ENCODE data around the gene SIAH1. TPM values are rescaled to one million over a fixed set of nuclear protein-coding genes. Genes with fewer than 3 reads are reported as not detected.

The SIAH1 gene
- polyA plus RNA-seq, 2 of the 4 experiments (the other 2 are of a cell fraction), result 13.3 to 28.5 TPM

- TF ChIP-seq NPAS2 (CRISPR knock-in tag; IDR thresholded peaks at IDR 0.05; ENCODE audit: borderline replicate concordance) (no peak), REST (IDR thresholded peaks at IDR 0.05) (no peak), MAZ (IDR thresholded peaks at IDR 0.05; ENCODE audit: borderline replicate concordance, low read depth, low read length) (no peak), PHF8 (IDR thresholded peaks at IDR 0.05; ENCODE audit: borderline replicate concordance, low read depth) (no peak), TP53 (CRISPR knock-in tag; IDR thresholded peaks at IDR 0.05) (no peak), RFX5 (IDR thresholded peaks at IDR 0.05) (no peak), JUN (IDR thresholded peaks at IDR 0.05) (no peak), EHMT2 (IDR thresholded peaks at IDR 0.05; ENCODE audit: low read depth) (no peak), POLR2AphosphoS2 (conservative IDR thresholded peaks at IDR 0.05; ENCODE audit: low read length) (no peak)
- TF ChIP-seq, protein P1, sequence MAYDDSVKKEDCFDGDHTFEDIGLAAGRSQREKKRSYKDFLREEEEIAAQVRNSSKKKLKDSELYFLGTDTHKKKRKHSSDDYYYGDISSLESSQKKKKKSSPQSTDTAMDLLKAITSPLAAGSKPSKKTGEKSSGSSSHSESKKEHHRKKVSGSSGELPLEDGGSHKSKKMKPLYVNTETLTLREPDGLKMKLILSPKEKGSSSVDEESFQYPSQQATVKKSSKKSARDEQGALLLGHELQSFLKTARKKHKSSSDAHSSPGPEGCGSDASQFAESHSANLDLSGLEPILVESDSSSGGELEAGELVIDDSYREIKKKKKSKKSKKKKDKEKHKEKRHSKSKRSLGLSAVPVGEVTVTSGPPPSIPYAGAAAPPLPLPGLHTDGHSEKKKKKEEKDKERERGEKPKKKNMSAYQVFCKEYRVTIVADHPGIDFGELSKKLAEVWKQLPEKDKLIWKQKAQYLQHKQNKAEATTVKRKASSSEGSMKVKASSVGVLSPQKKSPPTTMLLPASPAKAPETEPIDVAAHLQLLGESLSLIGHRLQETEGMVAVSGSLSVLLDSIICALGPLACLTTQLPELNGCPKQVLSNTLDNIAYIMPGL (CRISPR knock-in tag; IDR thresholded peaks at IDR 0.05; ENCODE audit: borderline replicate concordance), result no peak
Measured at GRCh38 chr16:48326915-48327314, 58.3 kb downstream of the SIAH1 start (continued).

DNA sequence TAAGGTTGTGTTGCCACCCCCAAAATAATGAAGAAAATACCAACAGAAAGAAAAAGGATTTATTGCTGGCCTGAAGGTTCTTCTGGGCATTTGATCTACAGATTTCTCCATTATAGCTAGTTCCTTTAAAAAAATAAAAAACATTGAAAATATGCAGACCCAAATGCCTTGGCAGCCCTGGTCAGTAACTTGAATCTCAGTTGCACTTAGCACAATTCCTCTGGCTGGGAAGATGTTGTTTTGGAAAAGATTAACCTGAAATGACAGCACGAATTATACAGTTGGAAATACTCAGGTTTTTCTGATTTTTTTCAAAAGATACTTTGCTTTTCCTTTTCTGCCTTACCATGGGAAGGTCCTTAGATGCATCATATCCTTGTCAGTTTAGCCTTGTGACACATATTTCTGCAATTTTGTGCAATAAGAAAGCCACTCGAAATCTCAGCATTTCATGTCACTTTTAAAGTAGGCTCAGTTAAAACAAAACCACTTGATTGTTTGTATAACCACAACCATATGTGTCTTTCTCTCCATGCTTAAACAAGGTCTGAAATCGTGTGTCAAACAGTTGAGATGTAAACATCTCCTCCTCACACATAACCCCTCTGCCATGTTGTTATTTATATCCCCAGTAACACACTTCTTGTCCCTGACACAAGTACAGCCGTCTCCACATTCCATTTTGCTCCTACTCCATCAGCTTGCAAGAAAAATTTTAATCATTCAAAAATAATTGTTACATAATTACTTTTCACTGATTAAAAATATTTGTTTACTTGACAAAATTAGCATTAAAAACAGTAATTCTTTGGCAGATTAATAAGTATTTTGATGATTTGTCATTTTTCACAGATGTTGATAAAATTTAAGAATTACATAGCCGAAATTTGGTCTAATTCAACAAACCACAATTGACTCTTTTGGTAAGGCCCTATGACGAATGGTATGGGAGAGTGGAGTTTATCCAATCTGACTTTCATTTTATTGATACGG lies 61.1 kb downstream of the SIAH1 start:
- no peak for DNase-seq (ENCODE audit: low read depth in 1 of 2, low spot score in 1 of 2)
- no peak overlapping the region for H3K4me2 ChIP-seq

More for the DNA sequence above, 61.1 kb downstream of the SIAH1 start:
- Histone ChIP-seq H3K9me3 (no peaks in the 10 kb centered on the region), H3K27ac (no peak overlapping the region), H3K4me1 (no peaks in the 10 kb centered on the region), H3K4me3 (no peak overlapping the region)
- TF ChIP-seq KDM1A (IDR thresholded peaks at IDR 0.05; ENCODE audit: low read depth), result no peak
- peak; percentile 46 for TF ChIP-seq MAFK (IDR thresholded peaks at IDR 0.05; ENCODE audit: partially characterized antibody)
- no peak for TF ChIP-seq ESRRA (IDR thresholded peaks at IDR 0.05; ENCODE audit: borderline replicate concordance, low read length)
- TF ChIP-seq ZSCAN20 (CRISPR knock-in tag; IDR thresholded peaks at IDR 0.05), result no peak
- TF ChIP-seq USF2 (IDR thresholded peaks at IDR 0.05), result no peak
- no peak for TF ChIP-seq ZFP36 (IDR thresholded peaks at IDR 0.05; ENCODE audit: borderline replicate concordance, partially characterized antibody)
- TF ChIP-seq, protein P2, sequence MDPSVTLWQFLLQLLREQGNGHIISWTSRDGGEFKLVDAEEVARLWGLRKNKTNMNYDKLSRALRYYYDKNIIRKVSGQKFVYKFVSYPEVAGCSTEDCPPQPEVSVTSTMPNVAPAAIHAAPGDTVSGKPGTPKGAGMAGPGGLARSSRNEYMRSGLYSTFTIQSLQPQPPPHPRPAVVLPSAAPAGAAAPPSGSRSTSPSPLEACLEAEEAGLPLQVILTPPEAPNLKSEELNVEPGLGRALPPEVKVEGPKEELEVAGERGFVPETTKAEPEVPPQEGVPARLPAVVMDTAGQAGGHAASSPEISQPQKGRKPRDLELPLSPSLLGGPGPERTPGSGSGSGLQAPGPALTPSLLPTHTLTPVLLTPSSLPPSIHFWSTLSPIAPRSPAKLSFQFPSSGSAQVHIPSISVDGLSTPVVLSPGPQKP (IDR thresholded peaks at IDR 0.05; ENCODE audit: low read depth, low read length), result no peak
- CTCF ChIA-PET, result interaction anchor here (1.1 kb wide), 1 partner anchor 198 kb away, joined by 3 read pairs; no protein-coding TSS in a partner anchor
- POLR2A ChIA-PET, result no interaction called here
- ATAC-seq, result no peak
- FAIRE-seq, result no peak
- 82% methylated on average over 7 of the region's 7 CpGs for WGBS (ENCODE audit: missing lambda C conversion rate)

All from A549 (cell line).